Activated naive CD4-positive, alpha-beta T cell treated with anti-CD3 and anti-CD28 coated beads, Interleukin-2, amount 50 U/mL, for 24 hours (primary cell): ENCODE results near the gene MYOF.
"Not testable (repeated sequence)": the region's sequence is repeated elsewhere in the genome, so short reads cannot be mapped to it uniquely, and the experiment has no call there.

Experiments used
- H3K27ac Mint-ChIP-seq: one replicate; pipeline ENCODE4 v1.8.0; 2021; ENCODE audit warnings: mild to moderate bottlenecking, mixed read lengths
- H3K27me3 Mint-ChIP-seq: one replicate; pipeline ENCODE4 v1.8.0; 2021; ENCODE audit warnings: mixed read lengths
- H3K36me3 Mint-ChIP-seq: one replicate; pipeline ENCODE4 v1.8.0; 2021; ENCODE audit warnings: mixed read lengths
- H3K4me1 Mint-ChIP-seq: one replicate; pipeline ENCODE4 v1.8.0; 2021; ENCODE audit warnings: mixed read lengths
- H3K4me3 Mint-ChIP-seq: one replicate; pipeline ENCODE4 v1.8.0; 2021; ENCODE audit warnings: mild to moderate bottlenecking, mixed read lengths
- H3K9me3 Mint-ChIP-seq: one replicate; pipeline ENCODE4 v1.8.0; 2021; ENCODE audit warnings: mixed read lengths

MYOF gene

DNA sequence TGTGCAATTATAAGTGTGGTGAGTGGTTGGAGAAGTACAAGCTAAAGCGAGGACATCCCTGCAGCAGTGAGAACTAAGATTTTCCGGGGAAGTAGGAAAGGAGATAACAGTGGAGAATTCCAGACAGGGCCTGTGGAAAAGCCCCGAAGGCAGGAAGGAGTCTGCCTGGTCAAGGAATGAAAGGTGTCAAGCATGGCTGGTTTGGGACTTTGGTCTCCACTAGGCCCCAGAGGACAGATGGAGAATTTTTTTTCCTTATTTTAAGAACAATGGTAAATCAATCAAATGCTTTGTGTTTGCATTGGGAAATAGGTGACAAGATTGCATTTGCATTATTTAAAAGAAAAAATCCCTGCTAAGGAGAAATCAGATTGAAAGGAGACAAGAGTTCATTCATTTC is 11.0 kb upstream of the MYOF start:
- peaks cover 16% of the 10 kb centered on the region for H3K4me1 Mint-ChIP-seq
- H3K9me3 Mint-ChIP-seq = no peaks in the 10 kb centered on the region
- H3K36me3 Mint-ChIP-seq = no peaks in the 10 kb centered on the region
- no peak overlapping the region for H3K27ac Mint-ChIP-seq
- no peak overlapping the region for H3K4me3 Mint-ChIP-seq
- H3K27me3 Mint-ChIP-seq = no peaks in the 10 kb centered on the region

DNA sequence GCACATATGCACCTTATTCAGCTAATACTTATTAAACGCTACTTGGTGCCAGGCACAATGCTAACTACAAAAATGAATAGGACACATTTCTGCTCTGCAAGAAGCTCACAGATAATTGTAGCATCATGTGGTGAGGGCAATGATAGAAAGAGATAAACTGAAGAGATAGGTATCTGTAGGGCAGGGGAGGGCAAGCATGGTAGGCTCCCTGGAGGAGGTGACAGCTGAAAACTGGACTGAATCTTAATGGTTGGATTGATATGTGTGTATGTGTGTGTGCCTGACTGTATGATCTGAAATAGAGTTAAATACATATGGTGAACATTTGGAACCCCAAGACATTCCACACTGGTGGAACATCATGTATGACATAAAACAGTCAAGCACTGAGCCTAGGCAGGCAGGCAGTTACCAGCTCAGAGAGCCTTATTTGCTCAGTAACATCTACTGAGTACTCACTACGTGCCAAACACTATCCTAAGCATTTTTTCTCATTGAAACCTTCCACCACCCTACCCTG is 9.5 kb upstream of the MYOF start:
- Mint-ChIP-seq H3K27me3 (no peaks in the 10 kb centered on the region), H3K9me3 (no peaks in the 10 kb centered on the region), H3K4me3 (no peak overlapping the region), H3K27ac (peak overlapping the region; percentile 9), H3K4me1 (peaks cover 6% of the 10 kb centered on the region), H3K36me3 (no peaks in the 10 kb centered on the region)

DNA sequence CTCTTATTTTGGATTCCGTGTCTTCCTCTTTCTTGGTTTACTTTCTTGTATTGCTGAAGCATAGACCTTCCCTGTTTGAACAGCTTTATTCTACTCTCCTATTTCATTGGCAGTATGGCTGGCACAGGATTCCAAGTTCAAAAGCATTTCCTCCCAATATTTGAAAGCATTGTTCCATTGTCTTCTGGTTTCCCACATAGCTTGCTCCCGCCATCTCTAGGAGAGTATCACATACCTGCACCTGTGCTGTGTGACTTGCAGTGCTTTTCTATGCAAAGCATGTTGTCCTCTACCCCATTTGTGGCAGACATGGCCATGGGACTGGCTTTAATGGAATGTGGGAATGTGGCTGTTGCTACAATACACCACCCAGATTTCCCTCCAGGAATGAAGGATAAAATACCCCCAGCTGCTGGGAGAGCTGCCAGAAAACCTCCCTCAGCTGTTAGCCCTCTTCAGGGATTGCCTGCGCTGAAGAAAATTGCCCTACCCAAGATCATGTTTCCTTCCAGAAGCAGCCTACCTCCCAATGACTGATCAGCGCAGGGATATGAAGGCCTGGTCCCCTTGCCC is 6.9 kb upstream of the MYOF start:
- Mint-ChIP-seq H3K27ac (no peak overlapping the region), H3K4me1 (no peaks in the 10 kb centered on the region), H3K27me3 (peaks cover 5% of the 10 kb centered on the region), H3K4me3 (no peak overlapping the region), H3K9me3 (no peaks in the 10 kb centered on the region), H3K36me3 (no peaks in the 10 kb centered on the region)

DNA sequence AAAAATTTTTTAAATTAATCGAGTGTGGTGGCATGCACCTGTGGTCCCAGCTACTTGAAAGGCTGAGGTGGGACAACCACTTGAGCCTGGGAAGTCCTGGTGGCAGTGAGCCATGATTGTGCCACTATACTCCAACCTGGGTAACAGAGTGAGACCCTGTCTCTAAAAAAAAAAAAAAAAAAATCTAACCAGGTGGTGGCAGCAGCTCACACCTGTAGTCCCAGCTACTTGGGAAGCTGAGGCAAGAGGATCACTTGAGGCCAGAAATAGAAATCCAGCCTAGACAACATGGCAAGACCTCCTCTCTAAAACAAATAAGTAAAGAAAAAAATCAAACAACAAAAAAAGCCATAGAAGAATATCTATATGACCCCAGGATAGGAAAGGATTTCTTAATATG is 3.6 kb upstream of the MYOF start:
- Mint-ChIP-seq H3K27ac (no peak overlapping the region), H3K36me3 (peaks cover 1% of the 10 kb centered on the region), H3K9me3 (no peaks in the 10 kb centered on the region), H3K27me3 (peaks cover 17% of the 10 kb centered on the region), H3K4me3 (no peak overlapping the region), H3K4me1 (peaks cover 16% of the 10 kb centered on the region)

DNA sequence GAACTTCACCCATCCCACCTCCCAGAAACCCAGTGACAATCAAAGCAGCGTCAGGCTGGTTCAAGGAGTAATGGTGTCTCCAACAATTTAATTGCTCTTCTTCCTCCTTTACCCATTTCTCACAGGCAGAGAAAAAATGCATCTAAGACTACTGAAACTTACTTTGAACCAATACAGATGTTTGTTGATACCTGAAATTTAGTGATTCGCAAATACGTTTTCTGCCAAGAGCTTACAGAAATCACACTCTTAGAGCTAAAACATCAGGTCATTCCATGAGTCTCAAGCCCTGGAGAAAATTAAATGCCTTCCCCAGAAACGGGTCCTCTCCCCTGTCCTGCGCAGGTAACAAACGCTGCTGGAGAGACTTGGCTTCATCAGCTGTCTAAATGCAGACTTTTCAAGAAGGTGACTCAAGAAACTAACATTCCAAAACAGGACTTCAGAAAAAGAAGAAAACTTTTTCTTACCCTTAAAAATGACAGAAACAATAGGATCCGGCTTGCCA is 443 bp downstream of the MYOF start:
- Mint-ChIP-seq H3K4me3 (peak overlapping the region; percentile 96), H3K4me1 (peaks cover 16% of the 10 kb centered on the region), H3K27me3 (peaks cover 17% of the 10 kb centered on the region), H3K36me3 (peaks cover 1% of the 10 kb centered on the region), H3K27ac (peak overlapping the region; percentile 98), H3K9me3 (no peaks in the 10 kb centered on the region)

DNA sequence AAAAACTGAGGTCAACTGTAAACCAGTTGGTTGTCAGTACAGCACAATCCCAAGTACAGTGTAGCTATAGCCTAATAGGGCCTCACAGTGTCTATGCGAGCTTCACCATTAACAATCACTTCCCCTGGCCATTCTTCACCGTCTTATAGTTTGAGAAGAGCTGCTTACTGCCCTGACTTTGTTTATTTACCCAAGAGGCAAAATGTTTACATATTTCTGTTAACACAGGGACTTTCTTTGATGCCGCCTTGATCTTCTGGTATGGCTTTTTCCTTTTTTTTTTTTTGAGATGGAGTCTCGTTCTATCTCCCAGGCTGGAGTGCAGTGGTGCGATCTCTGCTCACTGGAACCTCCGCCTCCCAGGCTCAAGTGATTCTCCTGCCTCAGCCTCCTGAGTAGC is 3.3 kb downstream of the MYOF start:
- H3K27ac Mint-ChIP-seq = no peak overlapping the region
- H3K9me3 Mint-ChIP-seq = no peaks in the 10 kb centered on the region
- H3K4me1 Mint-ChIP-seq = peaks cover 16% of the 10 kb centered on the region
- peaks cover 12% of the 10 kb centered on the region for H3K27me3 Mint-ChIP-seq
- peaks cover 1% of the 10 kb centered on the region for H3K36me3 Mint-ChIP-seq
- no peak overlapping the region for H3K4me3 Mint-ChIP-seq

DNA sequence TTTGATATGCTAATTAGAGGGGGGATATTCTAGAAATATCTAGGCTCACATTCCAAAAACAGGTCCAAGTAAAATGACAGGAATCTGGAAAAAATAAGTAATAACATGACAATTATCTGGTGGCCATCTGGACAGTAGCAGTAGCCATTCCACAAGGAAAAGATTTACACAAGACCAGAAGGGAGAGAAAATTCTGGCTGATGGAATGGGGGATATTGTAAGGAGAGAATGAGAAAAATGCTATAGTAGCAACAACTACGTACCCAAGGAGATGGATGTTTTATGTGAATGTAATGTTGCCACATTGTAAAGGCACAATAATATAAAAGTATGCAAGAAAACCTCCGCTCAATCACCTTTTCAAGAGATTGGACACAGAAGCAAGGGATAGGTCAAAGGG is 5.4 kb downstream of the MYOF start:
- Mint-ChIP-seq H3K9me3 (no peaks in the 10 kb centered on the region), H3K27ac (no peak overlapping the region), H3K36me3 (no peaks in the 10 kb centered on the region), H3K27me3 (peaks cover 8% of the 10 kb centered on the region), H3K4me1 (peaks cover 8% of the 10 kb centered on the region), H3K4me3 (no peak overlapping the region)

DNA sequence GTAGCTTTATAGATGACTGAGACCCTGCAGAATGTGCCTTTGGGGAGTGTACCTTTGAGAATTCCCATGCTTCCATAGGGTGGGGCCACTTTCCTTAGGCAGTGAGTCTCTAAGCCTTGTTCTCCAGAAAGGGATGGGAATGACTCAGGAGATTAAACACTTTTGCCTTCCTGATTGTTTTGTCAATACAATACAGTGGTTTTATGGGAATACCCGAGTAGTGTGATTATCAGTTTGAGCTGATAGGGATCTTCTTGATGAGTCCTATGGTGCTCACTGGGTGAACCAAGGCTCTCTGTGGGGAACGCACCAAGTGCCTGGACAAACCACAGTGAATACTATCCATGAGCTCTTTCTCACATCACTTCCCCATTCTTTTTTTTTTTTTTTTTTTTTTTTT is 6.3 kb downstream of the MYOF start:
- H3K27me3 Mint-ChIP-seq = peaks cover under 1% of the 10 kb centered on the region
- no peaks in the 10 kb centered on the region for H3K9me3 Mint-ChIP-seq
- H3K27ac Mint-ChIP-seq = no peak overlapping the region
- H3K4me1 Mint-ChIP-seq = peaks cover 4% of the 10 kb centered on the region
- no peaks in the 10 kb centered on the region for H3K36me3 Mint-ChIP-seq
- H3K4me3 Mint-ChIP-seq = no peak overlapping the region

DNA sequence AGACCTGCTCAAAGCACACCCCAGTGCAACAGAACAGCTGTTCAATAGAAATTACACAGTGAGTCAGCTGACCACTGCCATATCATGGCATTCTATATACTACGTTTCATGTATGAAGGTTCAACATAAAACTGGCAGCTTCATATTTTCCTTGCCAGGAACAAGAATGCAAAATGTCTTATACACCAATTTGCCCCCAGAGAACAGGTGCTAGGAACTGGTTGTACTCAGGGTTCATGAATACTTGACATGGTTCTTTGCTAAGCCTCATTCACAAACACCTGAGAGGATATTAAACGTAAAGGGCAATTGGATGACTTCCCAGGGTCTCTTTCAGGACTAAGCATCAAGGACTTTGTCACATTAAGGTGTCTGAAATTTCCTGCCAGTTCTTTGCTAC is 6.9 kb downstream of the MYOF start:
- no peak overlapping the region for H3K27ac Mint-ChIP-seq
- peaks cover 4% of the 10 kb centered on the region for H3K4me1 Mint-ChIP-seq
- no peaks in the 10 kb centered on the region for H3K9me3 Mint-ChIP-seq
- H3K4me3 Mint-ChIP-seq = no peak overlapping the region
- no peaks in the 10 kb centered on the region for H3K36me3 Mint-ChIP-seq
- H3K27me3 Mint-ChIP-seq = no peaks in the 10 kb centered on the region

DNA sequence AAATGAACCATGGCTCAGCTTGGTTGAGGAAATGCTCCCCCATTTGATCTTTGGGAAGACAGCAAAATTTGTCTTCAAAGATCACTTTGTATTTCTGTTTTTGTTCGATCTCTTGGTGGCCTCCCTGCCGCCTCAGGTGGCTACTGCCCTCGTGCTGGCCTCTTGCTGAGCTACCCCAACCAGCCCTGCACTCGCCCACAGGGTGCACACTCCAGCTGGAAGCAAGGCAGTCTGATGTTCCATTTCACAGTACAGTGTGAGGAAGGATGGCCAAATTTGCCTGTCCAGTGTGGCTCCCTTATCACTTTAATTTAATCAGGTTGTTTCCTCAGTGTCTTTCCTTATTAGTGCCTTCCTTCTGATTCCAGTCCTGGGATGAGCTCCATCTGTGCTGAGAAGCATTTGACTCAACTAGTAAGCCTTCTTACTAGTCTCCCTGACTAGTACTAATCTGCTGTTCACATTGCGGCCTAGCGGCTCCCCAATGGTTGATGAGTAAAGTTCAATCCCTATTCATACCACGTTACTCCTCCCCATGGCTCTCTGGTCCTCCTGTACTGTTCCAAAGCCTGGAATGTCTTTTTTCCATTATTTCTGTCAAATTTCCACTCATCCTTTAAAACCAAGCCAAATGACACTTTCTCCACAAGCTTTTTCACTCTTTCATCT is 8.2 kb downstream of the MYOF start:
- H3K27ac Mint-ChIP-seq = no peak overlapping the region
- no peaks in the 10 kb centered on the region for H3K9me3 Mint-ChIP-seq
- H3K27me3 Mint-ChIP-seq = no peaks in the 10 kb centered on the region
- no peak overlapping the region for H3K4me3 Mint-ChIP-seq
- H3K4me1 Mint-ChIP-seq = peaks cover 4% of the 10 kb centered on the region
- no peaks in the 10 kb centered on the region for H3K36me3 Mint-ChIP-seq

DNA sequence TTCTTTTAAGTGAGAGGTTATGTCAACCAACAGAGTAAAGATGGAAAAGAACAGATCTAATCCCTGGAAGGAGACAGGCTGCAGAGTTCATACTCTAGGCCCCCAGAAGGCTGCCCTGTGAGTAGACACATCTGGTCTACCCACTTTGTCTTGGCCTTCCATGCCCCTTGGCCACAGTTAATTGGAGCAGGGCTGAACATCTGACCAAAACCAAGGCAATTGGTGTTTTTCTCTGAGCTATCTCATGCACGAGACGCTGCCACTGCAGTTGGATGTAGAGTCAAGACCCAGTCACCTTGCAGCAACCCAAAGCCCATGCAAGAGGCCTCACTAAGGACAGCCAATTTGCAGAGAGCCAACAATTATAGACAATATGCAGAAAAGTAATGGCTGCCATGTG is 9.0 kb downstream of the MYOF start:
- H3K4me3 Mint-ChIP-seq = no peak overlapping the region
- no peaks in the 10 kb centered on the region for H3K36me3 Mint-ChIP-seq
- H3K4me1 Mint-ChIP-seq = peaks cover 4% of the 10 kb centered on the region
- no peak overlapping the region for H3K27ac Mint-ChIP-seq
- H3K27me3 Mint-ChIP-seq = no peaks in the 10 kb centered on the region
- no peaks in the 10 kb centered on the region for H3K9me3 Mint-ChIP-seq

DNA sequence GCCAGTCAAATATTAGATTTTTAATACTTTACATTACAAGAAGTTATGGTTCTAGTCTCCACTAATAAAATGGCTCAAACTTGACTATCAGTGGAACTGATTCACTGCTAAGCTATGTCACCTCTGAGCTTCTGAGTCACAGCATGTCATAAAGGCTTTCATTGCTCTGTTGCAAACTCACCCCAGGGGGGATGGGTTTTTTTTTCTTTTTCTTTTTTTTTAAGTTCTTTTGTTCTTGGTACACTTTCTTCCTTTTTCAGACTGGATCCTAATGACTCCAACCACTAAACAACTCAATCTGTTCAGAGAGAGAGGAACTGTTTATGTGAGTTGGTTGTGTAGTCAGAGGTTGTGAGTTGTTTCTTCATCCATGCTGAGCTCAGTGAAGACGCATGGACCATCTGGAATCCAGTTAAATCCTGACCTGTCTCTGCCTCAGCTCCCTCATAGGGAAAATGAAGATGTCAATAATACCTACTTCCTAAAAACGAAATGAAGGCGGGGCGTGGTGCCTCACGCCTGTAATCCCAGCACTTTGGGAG is 11.0 kb downstream of the MYOF start:
- Mint-ChIP-seq H3K4me1 (peaks cover 4% of the 10 kb centered on the region), H3K27me3 (no peaks in the 10 kb centered on the region), H3K36me3 (no peaks in the 10 kb centered on the region), H3K9me3 (no peaks in the 10 kb centered on the region), H3K27ac (peak overlapping the region; percentile 79), H3K4me3 (no peak overlapping the region)

DNA sequence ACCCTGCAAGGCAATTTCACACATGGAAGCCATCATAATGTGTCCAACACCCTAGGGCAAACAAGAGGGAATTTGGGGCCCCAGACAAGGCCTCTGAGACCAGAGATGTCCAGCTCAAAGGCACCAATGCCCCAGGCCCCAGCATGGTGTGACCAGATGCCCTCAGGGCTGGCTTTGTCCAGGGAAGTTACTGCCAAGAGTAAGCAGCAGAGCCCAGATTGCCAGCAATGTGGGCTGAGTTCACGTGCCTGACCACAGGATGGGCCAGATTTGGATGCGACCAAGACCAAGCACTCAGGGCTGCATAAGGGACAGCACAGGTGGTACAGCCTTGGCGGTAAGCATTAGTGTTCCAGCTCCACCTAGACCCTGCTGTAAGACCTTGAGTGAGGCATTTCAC is 12.7 kb downstream of the MYOF start:
- H3K4me3 Mint-ChIP-seq = no peak overlapping the region
- H3K36me3 Mint-ChIP-seq = no peaks in the 10 kb centered on the region
- H3K4me1 Mint-ChIP-seq = peaks cover 4% of the 10 kb centered on the region
- H3K9me3 Mint-ChIP-seq = no peaks in the 10 kb centered on the region
- no peak overlapping the region for H3K27ac Mint-ChIP-seq
- H3K27me3 Mint-ChIP-seq = no peaks in the 10 kb centered on the region

DNA sequence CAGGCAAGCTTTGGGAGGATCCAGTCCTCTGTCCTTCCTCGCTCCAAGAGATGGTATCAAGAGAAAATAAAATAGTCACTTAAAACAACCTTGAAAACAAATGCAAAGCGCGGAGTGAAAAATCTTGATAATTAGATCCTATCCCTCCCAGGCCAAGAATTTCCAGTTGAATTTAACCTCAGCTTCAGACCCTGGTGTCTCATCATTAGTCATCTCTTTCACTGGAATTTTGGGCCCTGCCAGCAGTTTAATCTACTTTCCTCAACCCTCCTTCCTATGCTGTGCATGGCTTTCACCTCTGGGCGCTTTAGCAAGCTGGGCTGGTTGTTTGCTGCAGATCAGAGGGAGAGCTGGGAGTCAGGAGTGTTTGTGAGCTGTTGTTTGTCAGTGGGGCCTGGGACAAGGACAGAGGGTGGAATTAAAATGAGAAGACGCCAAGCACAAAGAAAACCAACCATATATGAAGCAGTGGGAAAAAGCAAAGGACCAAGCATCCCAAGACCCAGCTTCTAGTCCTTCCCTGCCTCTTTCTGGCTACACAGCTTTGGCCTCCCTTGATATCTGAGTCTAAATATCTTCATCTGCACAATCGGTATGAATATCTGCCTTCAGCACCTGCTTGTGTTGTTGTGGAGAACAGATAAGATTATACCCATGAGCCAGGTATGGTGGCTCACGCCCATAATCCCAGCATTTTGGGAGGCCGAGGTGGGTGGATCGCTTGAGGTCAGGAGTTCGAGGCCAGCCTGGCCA is 13.5 kb downstream of the MYOF start:
- H3K27me3 Mint-ChIP-seq = no peaks in the 10 kb centered on the region
- no peaks in the 10 kb centered on the region for H3K9me3 Mint-ChIP-seq

DNA sequence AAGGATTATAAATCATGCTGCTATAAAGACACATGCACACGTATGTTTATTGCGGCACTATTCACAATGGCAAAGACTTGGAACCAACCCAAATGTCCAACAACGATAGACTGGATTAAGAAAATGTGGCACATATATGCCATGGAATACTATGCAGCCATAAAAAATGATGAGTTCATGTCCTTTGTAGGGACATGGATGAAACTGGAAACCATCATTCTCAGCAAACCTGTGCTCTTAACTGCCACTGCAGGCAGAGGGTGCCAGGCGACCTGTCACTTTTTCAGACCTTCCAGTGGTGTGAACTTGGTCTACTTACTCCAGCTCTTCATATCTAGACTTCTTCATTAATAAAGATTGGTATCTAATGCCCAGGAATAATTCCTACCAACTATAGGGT is 14.5 kb downstream of the MYOF start:
- not testable (repeated sequence) for H3K36me3 Mint-ChIP-seq, H3K27ac Mint-ChIP-seq, H3K4me1 Mint-ChIP-seq, H3K27me3 Mint-ChIP-seq, H3K9me3 Mint-ChIP-seq, H3K4me3 Mint-ChIP-seq

More for the DNA sequence above, 13.5 kb downstream of the MYOF start:
- no peaks in the 10 kb centered on the region for H3K36me3 Mint-ChIP-seq
- H3K4me1 Mint-ChIP-seq = peaks cover 4% of the 10 kb centered on the region
- H3K27ac Mint-ChIP-seq = no peak overlapping the region
- no peak overlapping the region for H3K4me3 Mint-ChIP-seq
